Fibroblast of the conjunctiva (primary cell): Measurements from ENCODE around the gene DRAXIN.

Experiments used
- DNase-seq: peaks from one replicate; pipeline ENCODE4 v3.0.0-alpha.2; 2010; ENCODE audit warnings: low read depth

The DRAXIN gene

GRCh38 chr1:11712285-11712684 is 20.8 kb downstream of the DRAXIN start:
- DNase-seq, result no peak

GRCh38 chr1:11713095-11713494 is 21.6 kb downstream of the DRAXIN start:
- DNase-seq, result no peak

- DNase-seq, result no peak
Observed at GRCh38 chr1:11714831-11715575, 23.5 kb downstream of the DRAXIN start.

- DNase-seq, result peak; percentile 53
Observed at GRCh38 chr1:11719313-11720032, 28.0 kb downstream of the DRAXIN start.

- no peak for DNase-seq
Observed at GRCh38 chr1:11720033-11720376, 28.5 kb downstream of the DRAXIN start.

GRCh38 chr1:11720525-11720924 is 29.0 kb downstream of the DRAXIN start:
- DNase-seq, result no peak

- no peak for DNase-seq
Observed at GRCh38 chr1:11721311-11721710, 29.8 kb downstream of the DRAXIN start.

- DNase-seq, result no peak
Observed at GRCh38 chr1:11722538-11722937, 31.0 kb downstream of the DRAXIN start.

GRCh38 chr1:11725616-11726015 is 34.1 kb downstream of the DRAXIN start:
- no peak for DNase-seq

GRCh38 chr1:11727119-11727518 is 35.6 kb downstream of the DRAXIN start:
- no peak for DNase-seq

GRCh38 chr1:11728126-11728806 is 36.8 kb downstream of the DRAXIN start:
- no peak for DNase-seq

- no peak for DNase-seq
Observed at GRCh38 chr1:11729155-11729497, 37.6 kb downstream of the DRAXIN start.

GRCh38 chr1:11729498-11730428 is 38.3 kb downstream of the DRAXIN start:
- no peak for DNase-seq

GRCh38 chr1:11730429-11730891 is 39.0 kb downstream of the DRAXIN start:
- no peak for DNase-seq

GRCh38 chr1:11731691-11732283 is 40.3 kb downstream of the DRAXIN start:
- DNase-seq, result peak; percentile 48

GRCh38 chr1:11733306-11733705 is 41.8 kb downstream of the DRAXIN start:
- DNase-seq, result no peak

- no peak for DNase-seq
Observed at GRCh38 chr1:11735531-11735853, 44.0 kb downstream of the DRAXIN start.

GRCh38 chr1:11735854-11736745 is 44.6 kb downstream of the DRAXIN start, which contains the start of gene AGTRAP:
AGTRAP (plus strand) TSS chr1:11736136; CDS start chr1:11736209, 73 bp downstream.
- peak; percentile 92 for DNase-seq

- peak; percentile 26 for DNase-seq
Observed at GRCh38 chr1:11736746-11737639, 45.5 kb downstream of the DRAXIN start.

- DNase-seq, result no peak
Observed at GRCh38 chr1:11738096-11738495, 46.6 kb downstream of the DRAXIN start.
